ENCODE results near the gene APBA2. TPM values are rescaled to one million over a fixed set of nuclear protein-coding genes. Genes with fewer than 3 reads are reported as not detected.

The APBA2 gene
- total RNA-seq, 1 donor from 2014 or later: 2.0 TPM

DNA sequence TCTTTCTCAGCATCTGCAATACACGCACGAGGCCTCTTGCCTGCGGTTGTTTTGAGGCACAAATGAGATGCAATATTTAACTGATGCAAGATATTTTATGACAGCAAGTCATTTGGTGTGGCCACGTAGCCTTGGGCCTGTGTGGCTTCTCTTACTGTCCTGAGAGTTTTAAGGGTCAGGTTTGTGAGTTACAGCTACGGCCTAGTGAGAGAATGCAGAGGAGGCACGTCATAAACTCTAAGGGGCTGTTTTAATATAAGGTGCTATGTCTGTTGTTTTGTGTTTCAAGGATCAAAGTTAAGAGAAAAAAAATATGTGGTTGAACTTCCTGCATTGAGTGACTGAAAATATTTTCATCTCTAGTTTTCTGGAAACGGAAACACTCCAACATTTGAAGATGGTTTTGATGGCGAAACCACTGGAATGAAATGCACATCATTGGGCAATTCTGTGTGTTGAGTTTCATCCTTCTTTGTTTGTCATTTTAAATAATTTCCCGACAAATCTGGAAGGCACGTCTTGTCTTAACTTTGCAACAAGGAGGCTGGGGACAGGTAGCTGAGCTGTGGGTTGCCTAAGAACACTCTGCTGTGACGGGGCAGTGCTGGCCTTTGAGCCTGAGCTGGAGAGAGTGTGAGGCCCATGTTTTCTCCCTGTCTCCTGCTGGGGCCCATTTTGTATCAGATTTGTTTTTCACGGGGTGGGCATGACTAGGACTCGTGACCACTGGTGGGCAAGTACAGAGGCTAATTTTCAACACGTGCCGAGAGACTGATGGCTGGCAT lies 5.1 kb downstream of the APBA2 start:
- intact Hi-C loops (cut with DNase I): no loop called here
- no peak for DNase-seq (ENCODE audit: missing footprints)
- ATAC-seq: no peak

- DNase-seq (ENCODE audit: missing footprints) (no peak), ATAC-seq (no peak)
- intact Hi-C loops (cut with DNase I): no loop called here
These were observed 5.8 kb downstream of the APBA2 start for GRCh38 chr15:28891588-28891987.

- intact Hi-C loops (cut with DNase I): no loop called here
- DNase-seq (ENCODE audit: missing footprints) (no peak), ATAC-seq (no peak)
These were observed 7.2 kb downstream of the APBA2 start for GRCh38 chr15:28892789-28893610.

DNA sequence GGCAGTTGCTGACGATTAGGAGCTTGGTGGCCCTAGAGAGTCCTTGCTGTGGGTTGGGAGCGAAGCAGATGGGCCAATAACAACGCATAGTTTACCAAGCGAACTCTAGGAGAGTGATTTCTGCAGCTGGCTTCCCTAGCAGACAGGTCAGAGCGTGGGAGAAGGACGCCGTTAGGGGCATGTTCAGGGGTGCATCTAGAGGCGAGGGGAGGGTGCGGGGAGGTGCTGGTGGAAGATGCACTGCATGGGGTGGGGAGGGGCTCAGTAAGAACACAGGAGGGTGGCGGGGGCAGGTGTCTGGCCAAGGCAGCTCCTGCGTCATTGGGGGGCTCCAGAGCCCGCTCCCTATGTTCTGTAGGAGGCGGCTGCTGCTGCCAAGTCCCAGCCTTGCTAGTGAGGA lies 8.9 kb downstream of the APBA2 start:
- intact Hi-C loops (cut with DNase I): no loop called here
- DNase-seq (ENCODE audit: missing footprints) (no peak), ATAC-seq (no peak)

DNA sequence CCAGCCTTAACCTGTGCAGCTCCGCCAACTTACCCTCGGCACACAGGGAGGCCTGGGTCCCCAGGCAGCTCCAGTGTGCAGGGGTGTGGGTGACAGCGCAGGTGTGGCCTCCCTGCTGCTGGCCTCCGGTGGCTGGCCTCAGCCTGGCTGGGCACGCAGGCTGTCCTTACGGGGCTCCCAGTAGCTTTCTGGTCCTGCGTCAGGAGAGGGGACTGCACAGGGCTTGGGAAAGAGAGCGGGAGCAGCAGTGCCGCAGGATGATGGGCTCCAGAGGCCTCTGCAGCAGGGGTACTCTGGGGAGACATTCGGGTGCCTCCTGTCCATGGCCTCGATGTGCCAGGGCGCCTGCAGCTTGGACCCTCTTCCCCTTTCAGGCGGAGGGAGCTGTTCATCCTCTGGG lies 9.4 kb downstream of the APBA2 start:
- DNase-seq (ENCODE audit: missing footprints) (no peak), ATAC-seq (no peak)
- intact Hi-C loops (cut with DNase I): no loop called here

- no peak for DNase-seq (ENCODE audit: missing footprints)
- no peak for ATAC-seq
- intact Hi-C loops (cut with DNase I): no loop called here
These were observed 9.8 kb downstream of the APBA2 start for GRCh38 chr15:28895566-28895965.

GRCh38 chr15:28896951-28897350 lies 11.2 kb downstream of the APBA2 start:
- intact Hi-C loops (cut with DNase I): no loop called here
- ATAC-seq: no peak
- no peak for DNase-seq (ENCODE audit: missing footprints)

- intact Hi-C loops (cut with DNase I): no loop called here
- ATAC-seq: no peak
- no peak for DNase-seq (ENCODE audit: missing footprints)
These were observed 12.2 kb downstream of the APBA2 start for GRCh38 chr15:28897861-28898585.

DNA sequence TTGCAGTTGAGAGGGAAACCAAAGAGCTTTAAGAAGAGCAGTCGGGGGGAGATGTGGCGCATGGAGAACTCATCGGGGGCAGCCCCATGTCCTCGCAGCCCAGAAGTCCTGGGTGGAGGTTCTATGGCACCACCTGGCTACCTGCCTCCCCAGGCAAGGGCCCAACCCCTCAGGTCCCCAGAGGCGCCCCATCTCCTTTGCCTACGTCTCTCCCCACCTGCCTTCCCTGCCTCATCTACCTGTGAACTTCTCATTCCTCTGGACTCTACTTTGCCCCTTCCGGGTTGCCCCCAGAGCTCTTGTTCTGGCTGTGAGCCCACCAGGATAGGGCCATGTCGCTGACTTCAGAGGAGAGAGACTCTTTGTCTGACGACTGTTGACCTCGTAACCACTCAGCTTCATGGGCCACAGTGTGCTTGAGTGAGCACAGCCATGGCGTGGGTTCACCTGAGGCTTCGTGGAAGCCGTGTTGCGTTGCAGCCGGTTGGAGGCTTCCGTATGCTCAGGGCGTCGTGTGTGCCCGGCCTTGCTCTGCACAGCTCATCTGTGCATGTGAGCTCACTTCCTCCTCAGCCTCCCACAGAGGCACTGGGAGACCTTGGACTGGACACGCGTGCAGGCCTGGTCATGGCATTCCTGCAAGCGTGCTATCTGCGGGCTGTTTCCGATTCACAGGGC lies 13.4 kb downstream of the APBA2 start:
- ATAC-seq (no peak), DNase-seq (ENCODE audit: missing footprints) (no peak)
- intact Hi-C loops (cut with DNase I): no loop called here

DNA sequence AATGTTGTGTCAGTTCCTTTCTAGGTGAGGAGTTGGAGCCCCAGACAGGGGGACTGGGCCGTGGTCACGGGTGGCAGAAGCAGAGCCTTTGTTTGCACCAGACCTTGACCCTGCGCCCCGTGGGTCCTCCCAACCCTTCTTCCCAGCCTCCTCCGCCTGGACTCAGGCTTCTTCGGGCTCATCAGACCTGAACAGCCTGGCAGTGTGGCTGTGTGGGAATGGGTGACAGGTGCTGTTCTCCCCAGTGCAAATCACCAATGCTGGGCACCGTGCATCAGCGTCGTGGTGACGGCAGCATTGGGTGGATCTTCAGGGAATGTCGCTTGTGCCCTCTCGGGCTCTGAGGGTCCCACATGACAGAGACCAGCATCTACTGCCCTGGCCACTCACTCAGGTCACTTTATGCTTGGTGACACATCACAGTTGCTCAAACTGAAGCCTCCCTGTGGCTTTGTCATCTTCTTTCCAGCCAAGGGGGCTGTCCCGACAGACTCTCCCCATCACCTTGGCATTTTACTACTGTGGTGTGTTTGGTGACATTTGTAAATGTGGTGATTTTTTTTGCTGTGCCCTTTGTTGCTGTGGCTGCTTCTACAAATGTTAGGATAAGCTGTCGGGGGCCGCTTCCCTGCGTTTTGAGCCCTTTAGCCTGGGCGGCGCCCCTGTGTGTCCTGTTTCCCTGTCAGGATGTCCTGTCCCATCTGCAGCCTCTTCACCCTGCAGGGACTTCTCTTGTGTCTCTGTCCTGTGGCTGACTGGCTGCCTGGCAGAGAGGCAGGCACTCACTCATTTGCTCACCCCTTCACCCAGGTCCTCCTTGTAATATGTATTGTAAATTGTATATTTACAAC lies 14.5 kb downstream of the APBA2 start:
- ATAC-seq (no peak), DNase-seq (ENCODE audit: missing footprints) (no peak)
- intact Hi-C loops (cut with DNase I): no loop called here

GRCh38 chr15:28900892-28901586 lies 15.3 kb downstream of the APBA2 start:
- no peak for ATAC-seq
- intact Hi-C loops (cut with DNase I): no loop called here
- no peak for DNase-seq (ENCODE audit: missing footprints)

DNA sequence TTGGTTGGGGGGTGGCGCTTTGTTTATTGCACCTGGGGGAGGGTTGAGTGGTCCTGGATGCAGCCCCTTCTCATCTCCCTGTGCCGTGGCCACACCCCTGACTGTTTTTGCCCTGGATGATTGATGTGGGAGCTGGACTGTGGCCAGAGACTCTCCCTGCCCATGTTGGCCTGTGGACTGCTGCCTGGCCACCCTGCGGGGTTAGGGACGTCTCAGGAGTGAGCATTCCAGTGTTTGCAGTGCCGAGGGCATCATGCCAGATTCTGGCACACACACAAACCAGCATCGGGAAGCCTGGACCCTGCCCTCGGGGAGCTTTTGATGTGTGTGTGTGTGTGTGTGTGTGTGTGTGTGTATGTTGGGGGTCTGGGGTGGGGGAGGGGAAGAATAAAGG lies 15.8 kb downstream of the APBA2 start:
- intact Hi-C loops (cut with DNase I): no loop called here
- DNase-seq (ENCODE audit: missing footprints) (no peak), ATAC-seq (no peak)

- no peak for ATAC-seq
- intact Hi-C loops (cut with DNase I): no loop called here
- no peak for DNase-seq (ENCODE audit: missing footprints)
These were observed 16.4 kb downstream of the APBA2 start for GRCh38 chr15:28901987-28902745.

DNA sequence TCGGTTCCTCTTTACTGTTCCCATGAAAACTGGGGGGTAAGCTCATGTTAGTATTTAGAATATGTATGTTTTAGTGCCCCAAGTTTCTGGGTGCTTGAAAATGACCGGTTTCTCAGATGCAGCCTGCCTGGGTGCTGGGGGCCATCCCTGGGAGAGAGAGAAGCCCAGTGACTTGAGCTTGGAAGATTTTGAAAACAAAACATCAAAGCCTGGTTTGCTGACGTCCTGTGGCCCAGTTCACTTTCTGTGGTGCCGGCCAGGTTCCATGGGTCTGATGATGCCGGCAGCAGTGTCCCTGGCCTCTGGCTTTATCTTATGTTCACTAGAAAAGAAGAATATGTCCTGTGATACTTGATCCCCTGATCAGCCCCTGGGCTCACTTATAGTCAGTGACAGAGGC lies 17.1 kb downstream of the APBA2 start:
- intact Hi-C loops (cut with DNase I): no loop called here
- ATAC-seq (no peak), DNase-seq (ENCODE audit: missing footprints) (no peak)

DNA sequence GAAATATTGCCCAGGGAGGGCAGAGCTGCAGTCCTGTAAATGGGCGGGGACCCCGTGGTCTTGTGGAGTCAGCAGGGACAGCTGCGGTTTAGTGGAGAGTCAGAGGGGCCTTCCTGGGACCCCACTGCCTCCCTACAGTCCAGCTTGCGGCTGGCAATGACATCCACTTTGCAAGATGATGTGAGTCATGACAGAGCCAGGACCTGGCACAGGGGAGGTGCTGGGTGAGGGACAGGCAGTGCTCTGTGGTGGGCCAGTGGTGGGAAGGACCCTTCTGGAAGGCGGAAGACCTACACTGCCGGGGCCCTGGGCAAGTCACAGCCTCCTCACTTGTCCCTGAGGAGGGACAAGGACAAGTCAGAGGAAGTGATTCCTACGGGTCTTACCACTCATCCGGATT lies 17.8 kb downstream of the APBA2 start:
- no peak for ATAC-seq
- intact Hi-C loops (cut with DNase I): no loop called here
- DNase-seq (ENCODE audit: missing footprints): no peak

DNA sequence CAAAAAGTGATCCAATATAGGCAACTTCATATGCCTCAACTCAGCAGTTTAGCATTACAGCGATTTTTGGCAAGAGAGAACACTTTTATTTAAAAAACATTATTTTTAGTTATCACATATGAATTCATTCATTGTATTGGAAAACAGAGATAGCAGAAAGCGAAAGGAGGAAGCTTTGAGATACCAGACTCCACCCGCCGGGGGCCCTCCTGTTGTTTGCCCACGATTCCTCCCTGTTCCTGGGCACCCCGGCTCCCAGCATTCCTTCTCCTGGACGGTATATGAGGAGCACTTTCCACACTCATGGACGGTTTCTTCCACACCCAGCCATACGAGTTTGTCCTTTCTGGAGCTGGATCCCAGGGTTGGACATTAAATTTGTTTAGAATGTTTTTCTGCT lies 18.2 kb downstream of the APBA2 start:
- DNase-seq (ENCODE audit: missing footprints): no peak
- ATAC-seq: no peak
- intact Hi-C loops (cut with DNase I): no loop called here

All from Right ventricle myocardium inferior (tissue), 1 donor.